ENCODE measurements around the gene SLC39A5.
A peak's percentile ranks its signal among the peaks of the same experiment; 100 is the strongest.

The SLC39A5 gene

GRCh38 chr12:56216461-56216860, 13.4 kb upstream of the SLC39A5 start:
- no peak for DNase-seq

DNA sequence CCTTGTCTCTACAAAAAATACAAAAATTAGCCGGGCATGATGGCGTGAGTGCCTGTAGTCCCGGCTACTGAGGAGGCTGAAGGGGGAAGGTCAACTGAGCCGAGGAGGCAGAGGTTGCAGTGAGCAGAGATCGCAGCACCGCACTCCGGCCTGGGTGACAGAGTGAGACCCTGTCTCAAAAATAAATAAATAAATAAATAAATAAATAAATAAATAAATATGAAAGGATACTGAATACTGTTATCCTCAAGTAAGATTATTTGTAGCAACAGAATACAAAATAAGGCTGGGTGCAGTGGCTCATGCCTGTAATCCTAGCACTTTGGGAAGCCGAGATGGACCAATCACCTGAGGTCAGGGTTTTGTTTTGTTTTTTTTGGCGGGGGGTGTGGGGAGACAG, 10.0 kb upstream of the SLC39A5 start:
- DNase-seq = no peak

DNA sequence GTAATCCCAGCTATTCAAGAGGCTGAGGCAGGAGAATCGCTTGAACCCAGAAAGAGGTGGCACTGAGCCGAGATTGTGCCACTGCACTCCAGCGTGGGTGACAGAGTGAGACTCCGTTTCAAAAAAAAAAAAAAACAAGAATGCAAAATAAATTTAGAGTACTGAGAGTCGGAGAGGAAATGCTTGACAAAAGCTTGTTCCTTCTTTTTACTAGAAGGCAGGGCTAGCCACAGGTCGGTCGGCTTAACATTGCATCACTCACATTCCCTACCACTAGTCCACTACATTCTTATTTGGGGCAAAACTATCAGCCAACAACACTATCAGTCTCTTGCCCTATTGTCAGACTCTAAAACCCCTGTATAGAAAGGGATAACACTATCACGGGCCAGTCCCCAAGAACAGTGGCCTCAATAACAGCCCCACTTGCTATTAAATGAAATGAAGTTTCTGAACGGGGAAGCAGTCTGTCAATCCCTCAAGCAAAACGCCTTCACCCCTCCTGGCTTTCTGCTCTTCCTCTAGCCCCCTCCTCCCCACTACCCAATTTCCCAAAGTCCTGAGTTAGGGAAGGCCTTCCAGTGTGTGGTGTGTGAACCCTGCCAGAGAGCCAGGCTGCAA, 9.1 kb upstream of the SLC39A5 start:
- no peak for DNase-seq

DNA sequence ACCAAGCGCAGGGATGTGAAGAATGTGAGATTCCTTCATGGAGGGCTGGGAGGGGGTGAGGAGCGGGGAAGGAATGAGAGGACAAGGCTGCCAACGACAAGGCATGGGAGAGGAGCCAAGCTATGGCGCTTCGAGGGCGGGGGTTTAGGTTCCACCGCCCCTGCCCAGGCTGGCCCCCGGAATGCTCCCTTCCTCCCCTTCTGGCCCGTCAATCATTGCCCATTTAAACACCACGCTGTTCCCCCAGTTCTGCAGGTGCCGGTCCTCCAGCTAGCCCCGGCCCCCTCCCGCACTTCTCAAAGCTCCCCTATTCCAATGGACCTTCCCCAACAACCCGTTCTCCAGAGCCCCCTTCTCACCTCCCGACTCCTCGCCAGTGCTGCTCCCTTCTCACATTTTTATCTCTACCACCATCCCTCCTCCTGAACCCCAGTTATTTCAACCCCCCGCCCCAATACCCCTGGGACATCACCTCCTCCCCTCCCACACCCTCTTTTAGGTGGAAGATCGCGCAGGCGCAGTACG, 8.6 kb upstream of the SLC39A5 start:
- peak; percentile 89 for DNase-seq

DNA sequence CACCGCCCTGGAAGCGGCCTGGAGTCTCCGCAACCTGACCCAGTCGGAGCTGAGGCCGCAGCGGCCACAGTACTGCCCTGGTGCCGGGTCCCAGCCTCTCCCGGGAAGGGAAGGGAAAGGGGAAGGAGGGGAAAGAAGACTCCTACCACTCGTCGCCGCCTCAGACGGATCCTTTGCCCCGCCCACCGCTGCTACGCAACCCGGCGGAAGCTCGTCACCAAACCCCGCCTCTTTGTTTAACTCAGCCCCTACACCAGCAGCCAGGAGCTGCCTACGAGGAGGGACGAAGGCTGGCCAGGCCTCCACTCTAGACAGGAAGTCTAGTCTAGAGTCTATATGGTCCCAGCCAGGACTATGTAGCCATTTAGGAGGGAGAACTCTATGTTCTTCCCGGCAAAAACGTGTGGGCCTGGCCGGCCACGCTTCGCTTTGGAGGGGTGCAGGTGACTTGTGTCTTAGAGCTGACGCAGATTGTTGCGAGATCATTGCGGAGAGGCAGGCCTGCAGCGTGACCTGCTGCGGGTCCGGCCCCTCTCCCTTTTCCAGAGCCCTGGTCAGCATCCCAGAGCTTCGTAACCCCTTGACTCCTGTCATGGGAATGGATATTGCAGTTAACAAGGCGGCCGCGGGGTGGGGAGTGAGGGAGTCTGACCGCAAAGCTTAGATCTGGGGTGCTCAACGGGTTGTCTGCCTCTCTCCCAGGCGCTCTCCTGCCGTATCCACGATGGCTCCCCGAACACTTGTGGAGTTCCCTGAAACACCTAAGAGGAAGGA, 7.9 kb upstream of the SLC39A5 start, which contains the start of gene RNF41:
RNF41 (minus strand) TSS at position 166 of the 774 bp plus-strand sequence. CDS start 7,875 bp downstream, outside the sequence.
- peak; percentile 99 for DNase-seq

- DNase-seq = no peak
These were observed 7.3 kb upstream of the SLC39A5 start for GRCh38 chr12:56222531-56222895.

DNA sequence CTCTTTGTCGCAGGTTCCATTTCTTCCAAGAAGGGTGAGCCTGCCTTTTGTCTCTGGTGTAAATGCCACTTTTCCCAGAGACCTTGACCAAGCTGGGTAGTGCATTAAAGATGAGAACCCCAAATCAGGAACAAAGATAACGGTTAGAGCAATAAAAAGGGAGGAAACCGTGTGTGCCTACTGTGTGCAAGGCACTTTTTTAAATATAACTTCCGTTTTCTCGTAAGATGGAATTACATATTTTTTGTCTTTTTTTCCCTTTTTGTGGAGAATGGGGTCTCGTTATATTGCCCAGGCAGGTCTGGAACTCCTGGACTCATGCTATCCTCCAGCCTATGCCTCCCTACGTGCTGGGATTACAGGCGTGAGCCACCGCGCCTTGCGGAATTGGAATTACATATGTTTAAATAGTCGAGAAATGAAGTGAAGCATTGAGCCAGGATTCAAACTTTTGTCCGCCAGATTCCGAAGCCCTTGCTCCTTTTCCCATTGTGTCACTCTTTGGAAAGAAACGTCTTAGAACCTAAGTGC, 6.2 kb upstream of the SLC39A5 start:
- DNase-seq = peak; percentile 18

GRCh38 chr12:56224102-56224701, 5.6 kb upstream of the SLC39A5 start, which contains the start of gene NABP2:
TSS of gene NABP2 (plus strand) at chr12:56224342. CDS start at chr12:56224857, 515 bp downstream.
- DNase-seq = peak; percentile 99

GRCh38 chr12:56224954-56225353, 4.9 kb upstream of the SLC39A5 start:
- DNase-seq = no peak

DNA sequence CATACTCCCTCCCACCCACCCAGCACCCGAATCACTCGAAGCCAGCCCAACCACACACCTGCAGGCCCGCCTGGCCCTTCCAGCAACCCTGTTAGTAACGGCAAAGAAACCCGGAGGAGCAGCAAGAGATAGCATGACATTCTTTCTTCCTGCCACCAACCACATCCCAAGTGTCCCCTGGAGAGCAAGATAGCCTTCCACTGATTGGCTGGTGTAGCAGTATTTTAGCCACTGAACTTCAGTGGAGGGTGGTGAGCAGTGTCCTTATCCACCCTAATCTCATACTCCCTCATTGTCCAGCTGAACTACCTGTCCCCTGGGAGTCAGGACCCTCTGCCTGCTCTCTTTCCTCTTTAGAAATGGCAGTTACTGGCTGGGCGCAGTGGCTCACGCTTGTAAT, 769 bp upstream of the SLC39A5 start:
- DNase-seq = no peak

DNA sequence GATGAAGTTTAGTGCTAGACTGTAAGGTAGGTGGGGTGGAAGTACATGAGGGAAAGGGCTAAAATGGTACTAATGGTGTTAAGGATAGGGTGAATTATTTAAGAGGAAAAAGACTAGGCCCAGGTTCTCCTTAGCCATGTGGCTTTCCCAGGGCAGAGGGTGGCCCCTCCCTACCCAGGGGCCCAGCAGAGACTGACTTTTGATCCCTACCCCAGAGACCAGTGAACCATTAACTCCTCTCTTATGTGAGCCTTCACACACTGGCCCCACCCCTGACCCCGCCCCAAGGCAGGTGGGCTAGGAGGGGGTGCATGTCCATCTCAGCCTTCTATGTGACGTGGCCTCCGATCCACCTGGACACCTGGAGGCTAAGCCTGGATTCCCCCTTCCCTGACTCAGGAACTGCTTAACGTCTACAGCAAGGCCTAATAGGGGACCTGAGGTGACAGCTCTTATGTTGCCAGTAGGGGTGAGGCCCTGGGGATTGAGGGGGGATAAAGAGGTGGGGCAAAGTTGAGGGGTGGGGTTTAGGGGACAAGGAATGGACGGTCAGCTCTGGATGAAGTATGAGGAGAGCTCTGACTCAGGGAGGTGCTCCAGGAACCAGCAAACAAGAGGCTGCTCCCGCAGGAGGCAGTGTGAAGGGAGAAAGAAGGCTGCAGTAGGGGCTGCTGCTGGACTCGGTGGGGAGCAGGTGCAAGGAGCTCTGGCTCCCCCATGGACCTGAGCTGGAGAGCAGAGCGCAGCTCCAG, 757 bp downstream of the SLC39A5 start:
- no peak for DNase-seq

DNA sequence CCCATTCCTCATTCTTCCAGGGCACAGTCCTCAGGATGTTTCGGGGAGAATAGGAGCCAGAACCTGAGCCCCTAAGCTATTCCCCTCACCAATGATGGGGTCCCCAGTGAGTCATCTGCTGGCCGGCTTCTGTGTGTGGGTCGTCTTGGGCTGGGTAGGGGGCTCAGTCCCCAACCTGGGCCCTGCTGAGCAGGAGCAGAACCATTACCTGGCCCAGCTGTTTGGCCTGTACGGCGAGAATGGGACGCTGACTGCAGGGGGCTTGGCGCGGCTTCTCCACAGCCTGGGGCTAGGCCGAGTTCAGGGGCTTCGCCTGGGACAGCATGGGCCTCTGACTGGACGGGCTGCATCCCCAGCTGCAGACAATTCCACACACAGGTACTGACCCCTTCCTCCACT, 1.3 kb downstream of the SLC39A5 start:
- no peak for DNase-seq

GRCh38 chr12:56234746-56235436, 5.0 kb downstream of the SLC39A5 start:
- DNase-seq = no peak

- no peak for DNase-seq
These were observed 6.2 kb downstream of the SLC39A5 start for GRCh38 chr12:56236091-56236490.

DNA sequence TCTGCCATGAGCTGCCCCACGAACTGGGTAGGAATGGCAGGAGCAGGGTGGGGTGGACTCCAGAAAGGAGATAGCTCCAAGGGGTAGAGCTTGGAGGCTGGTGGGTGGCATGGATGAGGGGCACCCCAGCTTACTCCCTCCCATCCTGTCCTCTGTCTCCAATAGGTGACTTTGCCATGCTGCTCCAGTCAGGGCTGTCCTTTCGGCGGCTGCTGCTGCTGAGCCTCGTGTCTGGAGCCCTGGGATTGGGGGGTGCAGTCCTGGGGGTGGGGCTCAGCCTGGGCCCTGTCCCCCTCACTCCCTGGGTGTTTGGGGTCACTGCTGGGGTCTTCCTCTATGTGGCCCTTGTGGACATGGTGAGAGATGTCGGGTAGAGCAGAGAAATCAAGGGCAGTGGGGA, 7.1 kb downstream of the SLC39A5 start:
- no peak for DNase-seq

DNA sequence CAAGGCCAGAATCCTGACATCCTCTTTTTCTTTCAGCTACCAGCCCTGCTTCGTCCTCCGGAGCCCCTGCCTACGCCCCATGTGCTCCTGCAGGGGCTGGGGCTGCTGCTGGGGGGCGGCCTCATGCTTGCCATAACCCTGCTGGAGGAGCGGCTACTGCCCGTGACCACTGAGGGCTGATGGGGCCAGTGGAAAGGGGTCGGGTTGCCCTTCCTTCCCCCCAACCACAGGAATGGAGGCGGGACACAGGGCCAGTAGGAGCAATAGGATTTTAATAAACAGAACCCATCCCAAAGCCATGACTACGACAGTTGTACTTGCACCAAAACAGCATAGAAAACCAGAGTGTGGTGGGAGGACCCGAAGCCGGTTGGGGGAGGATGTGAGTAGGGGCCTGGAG, 7.7 kb downstream of the SLC39A5 start:
- no peak for DNase-seq

GRCh38 chr12:56241424-56242303, 11.8 kb downstream of the SLC39A5 start:
- no peak for DNase-seq

DNA sequence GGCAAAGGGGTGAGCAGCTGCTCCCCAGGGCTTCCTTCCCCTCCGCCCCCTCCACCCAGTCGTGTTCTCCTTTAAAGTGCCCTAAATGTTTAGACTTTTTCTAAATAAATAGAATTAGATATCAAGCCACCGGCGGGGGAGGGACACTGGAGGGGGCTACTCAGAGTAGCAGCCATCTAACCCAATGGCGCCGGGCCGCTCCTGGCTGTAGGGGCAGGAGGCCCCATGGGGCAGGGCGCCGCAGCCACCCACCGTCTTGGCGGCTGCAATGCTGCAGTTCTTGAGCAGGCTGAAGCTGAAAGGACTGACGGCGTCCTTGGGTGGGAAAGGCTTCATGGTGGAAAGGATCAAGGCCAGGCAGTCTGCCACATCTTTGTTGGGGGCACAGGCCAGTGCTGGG, 13.1 kb downstream of the SLC39A5 start:
- DNase-seq = no peak

DNA sequence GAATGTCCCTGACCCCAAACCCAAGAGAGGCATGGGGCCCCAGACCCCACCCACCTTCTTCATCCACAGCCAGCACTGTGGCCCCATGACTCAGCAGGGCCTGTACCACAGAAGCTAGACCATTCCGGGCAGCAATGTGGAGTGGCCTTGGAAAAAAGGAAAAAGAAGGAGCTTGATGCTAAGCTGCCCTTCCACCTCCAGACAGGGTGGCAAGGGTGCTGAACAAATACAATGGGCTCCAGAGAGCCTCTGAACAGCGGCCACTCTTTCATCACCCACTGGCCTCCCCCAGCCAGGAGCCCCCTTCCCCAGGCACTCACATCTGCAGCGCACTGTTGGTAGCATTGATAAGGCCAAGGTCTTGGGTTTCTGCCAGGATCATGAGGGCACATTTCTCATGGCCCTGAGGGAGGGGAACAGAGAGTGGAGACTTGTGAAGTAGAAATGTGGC, 13.9 kb downstream of the SLC39A5 start:
- no peak for DNase-seq

- no peak for DNase-seq
These were observed 14.6 kb downstream of the SLC39A5 start for GRCh38 chr12:56244494-56244893.

GRCh38 chr12:56247923-56248322, 18.1 kb downstream of the SLC39A5 start:
- no peak for DNase-seq
